Measurements from ENCODE around the gene COL23A1. TPM values are rescaled to one million over a fixed set of nuclear protein-coding genes. Genes with fewer than 3 reads are reported as not detected.

The COL23A1 gene
- total and polyA plus RNA-seq, 8 donors: 0.06 to 0.68 (median 0.33) TPM; not detected in 2

- intact Hi-C loops (cut with DNase I): no loop called here
- Histone ChIP-seq H3K4me1 (no peaks in the 10 kb centered on the region), H3K36me3 (peaks cover 0 to 59% (median 41%) of the 10 kb centered on the region in 3 donors), H3K9me3 (no peaks in the 10 kb centered on the region), H3K27me3 (no peaks in the 10 kb centered on the region), H3K27ac (no peak overlapping the region), H3K4me3 (no peak overlapping the region)
- FAIRE-seq: no peak
- TF ChIP-seq CTCF (IDR thresholded peaks at IDR 0.05): no peak
- ATAC-seq: no peak
- 96 to 98% methylated on average over 6 of the region's 6 CpGs for WGBS, 2 donors
- peak in 1 of 6 donors; percentile 33 for DNase-seq
Observed at GRCh38 chr5:178214160-178214803, 375.9 kb downstream of the COL23A1 start.

GRCh38 chr5:178213748-178214151 is 376.4 kb downstream of the COL23A1 start:
- 63 to 65% methylated on average over 8 of the region's 8 CpGs for WGBS, 2 donors
- ATAC-seq (peak in 3 of 4 donors; percentile 39 to 49 (median 47)), DNase-seq (no peak), FAIRE-seq (no peak)
- H3K36me3 ChIP-seq: peaks cover 0 to 64% (median 46%) of the 10 kb centered on the region in 3 donors
- no peak overlapping the region for H3K27ac ChIP-seq
- H3K9me3 ChIP-seq: no peaks in the 10 kb centered on the region
- no peaks in the 10 kb centered on the region for H3K27me3 ChIP-seq
- H3K4me3 ChIP-seq: no peak overlapping the region
- TF ChIP-seq CTCF (IDR thresholded peaks at IDR 0.05): no peak
- intact Hi-C loops (cut with DNase I): no loop called here
- no peaks in the 10 kb centered on the region for H3K4me1 ChIP-seq

- intact Hi-C loops (cut with DNase I): no loop called here
- no peaks in the 10 kb centered on the region for H3K27me3 ChIP-seq
- H3K36me3 ChIP-seq: peaks cover 0 to 72% (median 49%) of the 10 kb centered on the region in 3 donors
- 66 to 72% methylated on average over 4 of the region's 4 CpGs for WGBS, 2 donors
- no peaks in the 10 kb centered on the region for H3K4me1 ChIP-seq
- H3K9me3 ChIP-seq: no peaks in the 10 kb centered on the region
- ATAC-seq (peak in 2 of 4 donors; percentile 9), DNase-seq (peak in 1 of 6 donors; percentile 40), FAIRE-seq (no peak)
- no peak overlapping the region for H3K4me3 ChIP-seq
- no peak overlapping the region for H3K27ac ChIP-seq
- TF ChIP-seq CTCF (IDR thresholded peaks at IDR 0.05): no peak
Observed at GRCh38 chr5:178213003-178213461, 377.2 kb downstream of the COL23A1 start.

DNA sequence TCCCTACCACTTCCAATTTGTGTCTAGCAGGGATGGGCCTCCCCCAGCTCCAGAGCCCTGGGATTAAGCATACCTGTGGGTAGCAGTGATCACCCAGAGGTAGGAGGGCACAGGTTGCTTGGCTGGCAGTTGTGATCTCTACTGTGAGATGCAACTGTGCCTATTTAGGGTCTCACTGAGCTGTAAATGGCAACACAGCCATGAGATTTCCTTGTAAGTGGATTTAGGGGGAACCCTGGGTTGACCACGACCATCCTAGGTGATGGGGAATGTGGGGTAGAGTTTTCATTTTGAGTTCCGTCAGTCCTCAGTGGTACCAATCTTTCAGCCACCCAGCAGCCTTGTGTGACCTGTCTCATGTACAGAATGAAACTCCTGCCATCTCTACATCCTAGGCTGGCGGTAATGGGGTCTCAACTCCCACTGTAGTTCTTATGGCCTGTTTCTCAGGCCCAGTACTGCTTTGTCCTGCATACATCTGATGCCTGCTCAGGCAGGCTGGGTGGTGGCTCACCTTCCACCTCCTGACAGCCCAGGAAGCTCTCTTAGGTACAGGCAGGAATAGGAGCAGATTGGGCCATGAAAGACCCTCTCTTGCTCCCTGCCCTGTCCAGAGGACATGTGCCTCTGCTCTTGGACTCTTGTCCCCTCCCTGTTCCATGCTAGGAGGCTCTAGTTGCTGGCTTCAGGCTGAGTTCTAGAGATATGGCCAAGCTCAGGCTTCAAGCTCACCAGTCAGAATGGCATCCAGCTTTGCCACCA is 377.8 kb downstream of the COL23A1 start:
- intact Hi-C loops (cut with DNase I): no loop called here
- H3K4me3 ChIP-seq: no peak overlapping the region
- H3K36me3 ChIP-seq: peaks cover 0 to 76% (median 55%) of the 10 kb centered on the region in 3 donors
- H3K4me1 ChIP-seq: peaks cover 0 to 6% (median 0%) of the 10 kb centered on the region in 3 donors
- no peak for FAIRE-seq
- WGBS, 2 donors: 90 to 97% methylated on average over 3 of the region's 3 CpGs
- no peak for DNase-seq
- H3K9me3 ChIP-seq: no peaks in the 10 kb centered on the region
- no peak overlapping the region for H3K27ac ChIP-seq
- H3K27me3 ChIP-seq: no peaks in the 10 kb centered on the region
- TF ChIP-seq CTCF (IDR thresholded peaks at IDR 0.05): no peak
- no peak for ATAC-seq
